NCI-H2196 (cell line): ENCODE data around the gene ARGLU1.

Source experiments
- DNase-seq: peaks from one replicate; lab custom pipeline; 2025; ENCODE audit not compliant: unreplicated experiment; lab: John Stamatoyannopoulos, UW

The ARGLU1 gene

GRCh38 chr13:106526738-106527444 is 41.0 kb downstream of the ARGLU1 start:
- no peak for DNase-seq

DNA sequence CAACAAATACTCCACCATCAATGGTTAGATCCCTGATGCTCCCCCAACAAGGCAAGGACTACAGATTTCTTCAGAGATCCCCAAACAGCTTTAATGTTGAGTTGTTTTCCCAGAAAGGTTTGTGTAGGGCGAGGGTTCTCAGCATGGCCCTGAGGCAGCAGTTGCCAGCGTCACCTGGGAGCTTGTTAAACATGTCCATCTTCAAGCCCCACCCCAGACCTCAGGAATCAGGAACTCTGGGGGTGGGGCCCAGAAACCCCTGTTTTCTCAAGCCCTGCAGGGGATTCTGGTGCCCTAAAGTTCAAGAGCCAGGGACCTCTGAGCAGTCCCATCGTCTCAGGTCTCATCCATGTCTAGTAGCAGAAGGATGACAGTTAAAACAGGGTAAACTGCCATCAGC is 42.1 kb downstream of the ARGLU1 start:
- no peak for DNase-seq

DNA sequence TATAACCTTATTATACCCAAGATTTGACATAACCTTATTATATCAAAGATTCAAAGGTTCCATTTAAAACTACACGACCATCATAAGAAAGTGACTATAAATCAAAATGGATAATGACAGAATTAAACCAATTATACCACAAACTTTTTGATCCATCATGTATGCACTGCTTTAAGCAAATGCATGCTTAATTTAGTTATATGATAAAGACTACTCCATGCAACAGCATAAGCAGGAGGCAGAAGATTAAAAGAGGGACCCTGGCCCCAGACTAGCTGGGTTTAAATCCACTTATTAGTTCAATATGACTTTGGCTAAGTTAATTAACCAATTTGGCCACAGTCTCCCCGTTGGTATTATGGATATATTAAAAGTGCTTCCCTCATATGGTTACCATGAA is 43.8 kb downstream of the ARGLU1 start:
- no peak for DNase-seq

DNA sequence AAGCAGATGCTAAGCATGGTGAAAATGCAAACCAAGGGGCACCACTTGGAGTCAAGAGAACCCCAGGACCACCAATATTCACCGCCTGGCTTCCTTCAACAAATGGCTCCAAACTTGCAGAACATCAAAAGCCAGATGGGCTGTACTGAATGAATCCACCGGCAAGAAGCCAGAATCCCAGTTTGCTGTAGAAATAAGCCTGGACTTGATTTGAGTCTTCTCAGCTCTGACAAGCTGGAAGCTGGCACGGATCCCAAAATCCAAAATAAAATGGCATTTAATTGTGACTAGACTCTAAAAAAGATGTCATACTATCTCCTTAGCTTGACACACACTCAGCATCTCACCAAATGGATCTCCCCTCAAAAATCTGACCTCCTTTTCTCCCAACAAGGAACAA is 44.4 kb downstream of the ARGLU1 start:
- no peak for DNase-seq

- no peak for DNase-seq
Observed at GRCh38 chr13:106522898-106523525, 44.9 kb downstream of the ARGLU1 start.

- DNase-seq, result no peak
Observed at GRCh38 chr13:106522112-106522705, 45.7 kb downstream of the ARGLU1 start.

- DNase-seq, result no peak
Observed at GRCh38 chr13:106521095-106521799, 46.7 kb downstream of the ARGLU1 start.

DNA sequence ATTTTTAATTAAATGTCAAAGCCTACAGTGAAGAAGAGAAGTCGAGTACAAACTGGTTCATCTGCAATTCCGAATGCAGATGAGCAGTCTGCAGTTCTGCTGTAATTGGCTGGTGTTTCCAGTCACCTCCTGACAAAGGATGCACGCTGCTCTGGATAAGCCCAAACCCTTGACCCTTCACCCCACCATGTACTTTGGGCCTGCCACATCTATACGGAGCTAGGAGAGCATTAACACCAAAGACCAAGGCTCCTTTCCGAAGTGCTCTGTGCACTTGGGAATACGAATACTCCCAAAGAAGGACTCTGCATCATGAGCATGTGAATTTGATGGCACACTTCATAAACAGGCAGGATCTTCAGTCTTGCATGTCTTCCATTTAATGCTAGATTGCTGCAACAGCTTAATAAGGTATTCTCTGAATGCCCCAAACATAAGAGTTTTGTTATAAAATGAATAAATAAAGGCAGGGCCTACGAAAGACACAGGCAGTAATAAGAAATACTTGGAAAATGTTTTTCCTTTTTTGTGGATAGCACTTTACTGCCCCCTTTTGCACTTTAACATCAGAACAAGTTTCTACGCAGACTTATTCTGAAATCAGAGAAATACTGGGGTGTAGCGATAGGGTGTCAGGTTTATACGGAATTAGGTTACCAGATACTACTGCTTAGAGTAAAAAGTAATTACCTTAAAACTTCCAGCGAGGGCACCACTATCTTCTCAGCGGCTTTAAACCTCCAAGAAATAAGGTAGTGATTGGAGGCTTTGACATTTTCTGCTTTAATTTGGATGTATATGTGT is 47.5 kb downstream of the ARGLU1 start:
- DNase-seq, result no peak

DNA sequence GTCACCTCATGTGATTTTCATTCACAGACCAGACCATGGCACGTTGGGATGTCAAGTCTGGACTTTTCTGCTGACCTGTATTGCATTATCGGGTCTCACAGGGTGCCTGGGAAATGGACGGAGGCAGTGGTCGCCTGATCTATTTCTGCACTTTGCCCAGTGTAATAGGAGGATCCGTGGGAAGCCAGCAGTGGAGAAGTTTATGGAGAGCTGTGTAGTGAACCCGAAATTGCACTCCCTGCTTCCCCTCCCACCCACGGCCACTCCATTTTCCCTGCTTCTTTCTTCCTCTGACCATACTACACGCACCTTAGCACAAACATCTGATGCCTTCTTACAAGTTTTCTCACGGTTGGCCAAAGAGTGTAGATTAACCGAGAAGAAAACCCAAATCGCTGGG is 49.4 kb downstream of the ARGLU1 start:
- no peak for DNase-seq

- DNase-seq, result no peak
Observed at GRCh38 chr13:106517109-106517847, 50.7 kb downstream of the ARGLU1 start.

DNA sequence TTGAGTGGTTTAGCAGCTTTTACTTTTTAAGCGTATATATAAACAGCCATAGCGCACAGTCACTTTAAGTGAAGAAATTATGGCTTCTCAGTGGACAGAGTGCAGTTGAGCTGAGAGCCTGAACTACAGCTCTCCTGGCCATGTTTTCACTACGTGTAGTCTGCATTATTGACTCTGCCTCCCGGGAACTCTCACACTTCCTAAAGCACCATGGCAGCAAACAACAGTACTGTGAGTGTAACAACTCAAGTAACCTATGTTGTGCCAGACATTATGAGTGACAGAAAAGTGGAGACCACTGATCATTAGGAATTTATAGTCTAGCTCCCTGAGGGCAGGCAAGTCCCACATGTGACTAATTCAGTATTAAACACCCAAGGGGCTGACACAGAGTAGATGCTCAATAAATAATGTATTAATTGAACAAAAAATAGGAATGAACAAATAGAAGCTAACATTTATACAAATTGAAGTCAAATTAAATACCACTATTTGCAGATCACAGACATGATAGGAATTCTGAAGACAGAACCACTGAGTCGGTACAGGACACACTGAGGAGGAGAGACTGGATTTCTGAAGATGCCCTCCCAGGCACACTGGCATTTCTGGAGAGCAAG is 52.2 kb downstream of the ARGLU1 start:
- no peak for DNase-seq

- DNase-seq, result no peak
Observed at GRCh38 chr13:106514928-106515634, 52.9 kb downstream of the ARGLU1 start.

GRCh38 chr13:106513025-106513983 is 54.6 kb downstream of the ARGLU1 start:
- no peak for DNase-seq

DNA sequence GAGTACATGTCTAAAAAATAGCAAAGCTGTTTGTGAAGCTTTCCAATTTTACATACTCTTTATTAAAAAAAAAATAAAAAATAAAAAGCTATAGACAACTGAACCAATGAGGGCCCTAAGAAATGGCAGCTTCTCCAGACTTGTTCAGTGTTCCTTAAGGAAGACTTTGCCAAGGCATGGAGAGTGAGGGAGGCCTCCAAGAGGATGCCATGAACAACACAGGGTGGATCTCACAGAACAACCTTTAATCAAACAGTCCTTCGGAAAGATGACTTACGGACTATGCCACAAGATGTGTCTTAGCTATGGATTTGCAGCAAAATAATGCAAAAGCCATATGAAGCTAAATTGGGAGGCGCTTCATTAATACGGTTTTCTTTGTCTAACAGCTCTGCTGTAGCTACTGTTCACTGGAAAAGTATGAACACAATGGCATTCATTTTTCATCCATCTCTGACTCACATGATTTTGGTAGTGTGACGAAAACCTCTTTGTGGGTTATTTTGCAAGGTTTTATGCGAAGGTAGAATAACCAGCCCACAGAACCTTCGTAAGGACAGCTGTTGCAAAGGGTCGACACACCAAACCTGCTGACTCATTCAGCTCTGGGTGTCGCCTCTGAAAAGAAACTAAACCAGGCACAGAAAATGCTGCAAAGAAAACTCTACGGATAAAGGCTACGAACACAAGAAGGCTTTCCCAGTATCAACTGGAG is 60.2 kb downstream of the ARGLU1 start:
- no peak for DNase-seq

- DNase-seq, result no peak
Observed at GRCh38 chr13:106506286-106506685, 61.7 kb downstream of the ARGLU1 start.

DNA sequence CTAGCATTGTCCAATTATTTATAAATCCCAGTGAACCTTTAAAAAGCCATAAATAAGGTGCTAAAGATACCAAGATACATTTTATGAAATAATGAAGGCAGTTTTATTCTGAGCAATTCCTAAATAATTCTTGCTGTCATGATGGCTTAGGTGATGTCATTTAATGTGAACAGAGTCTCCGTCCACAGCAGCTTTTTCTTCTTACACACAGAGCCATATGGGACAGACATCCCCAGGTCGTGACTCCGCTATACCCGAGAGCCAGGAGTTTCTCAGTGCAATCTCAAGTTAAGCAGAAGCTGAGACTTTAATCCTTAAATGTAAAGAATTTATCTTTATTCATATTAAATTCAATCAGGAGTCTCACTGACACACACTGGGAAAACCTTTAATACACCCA is 62.2 kb downstream of the ARGLU1 start:
- DNase-seq, result no peak

DNA sequence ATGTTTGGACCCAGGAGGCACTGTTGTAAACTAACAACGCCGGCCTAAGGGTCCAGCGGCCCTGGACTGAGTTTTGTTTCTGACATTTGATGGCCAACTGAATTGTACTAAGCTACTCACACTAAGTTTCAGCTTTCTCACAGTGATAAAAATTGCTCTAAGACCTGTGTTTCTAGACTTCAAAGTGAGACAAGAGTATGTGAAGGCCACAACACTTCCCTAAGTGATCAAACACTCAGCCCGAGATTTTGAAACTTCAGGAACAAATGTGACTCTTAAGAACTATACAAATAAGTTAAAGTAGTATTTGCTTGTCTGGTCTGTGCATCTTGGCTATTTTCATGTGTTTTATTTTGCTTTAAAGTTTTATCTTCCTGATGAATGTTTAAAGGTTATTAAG is 62.6 kb downstream of the ARGLU1 start:
- DNase-seq, result no peak
